Thymus (tissue), 11 donors: ENCODE data around the gene UBASH3B. TPM values are rescaled to one million over a fixed set of nuclear protein-coding genes. Genes with fewer than 3 reads are reported as not detected.

ENCODE experiments used
- DNase-seq, 9 donors: peaks; one replicate each; pipeline ENCODE4 v3.0.0-alpha.2; 2013; ENCODE audit warnings: low spot score in 9 of 9, low read depth in 6 of 9, missing footprints in 1 of 9
- H3K27ac ChIP-seq, 2 donors: one replicate each; pipeline ENCODE4 v1.5.1; 2013; ENCODE audit warnings: control low read depth in 1 of 2, low read depth in 1 of 2, low read length in 1 of 2, mild to moderate bottlenecking in 1 of 2, moderate library complexity in 1 of 2
- H3K27me3 ChIP-seq, 2 donors: one replicate each; pipeline ENCODE4 v1.5.1; 2013; ENCODE audit warnings: low read length in 1 of 2; ENCODE audit not compliant: control insufficient read depth in 2 of 2, insufficient read depth in 1 of 2
- H3K36me3 ChIP-seq, 2 donors: one replicate each; pipeline ENCODE4 v1.5.1; 2013; ENCODE audit warnings: low read length in 1 of 2, mild to moderate bottlenecking in 1 of 2, moderate library complexity in 1 of 2; ENCODE audit not compliant: control insufficient read depth in 2 of 2, insufficient read depth in 2 of 2
- H3K4me1 ChIP-seq, 2 donors: one replicate each; pipeline ENCODE4 v1.5.1; 2013; ENCODE audit warnings: low read length in 2 of 2; ENCODE audit not compliant: control insufficient read depth in 2 of 2, insufficient read depth in 2 of 2
- H3K4me3 ChIP-seq, 2 donors: one replicate each; pipeline ENCODE4 v1.5.1; 2013; ENCODE audit warnings: low read length in 2 of 2, control low read depth in 1 of 2, mild to moderate bottlenecking in 1 of 2
- H3K9me3 ChIP-seq, 2 donors: one replicate each; pipeline ENCODE4 v1.5.1; 2013; ENCODE audit warnings: low read length in 1 of 2, mild to moderate bottlenecking in 1 of 2; ENCODE audit not compliant: control insufficient read depth in 2 of 2, insufficient read depth in 1 of 2
- WGBS: extraction: QIAGEN DNeasy Blood & Tissue Kit; methylation state at CpG from one replicate; pipeline ENCODE4 v1.1.7; 2013; 5-methylcytosine and 5-hydroxymethylcytosine counted together
- polyA plus RNA-seq: library from polyadenylated mRNA; stranded (reverse); fragments of 200-250 nt; gene quantifications from one replicate; pipeline ENCODE4 v1.2.3, GENCODE V29; 2013
- total RNA-seq: library from RNA; stranded (reverse); fragments of 120-200 nt; gene quantifications from one replicate; pipeline ENCODE4 v1.2.4, GENCODE V29; 2013
- donor health status: healthy.

UBASH3B gene
- total and polyA plus RNA-seq, 2 donors: 11.2 to 14.8 TPM

DNA sequence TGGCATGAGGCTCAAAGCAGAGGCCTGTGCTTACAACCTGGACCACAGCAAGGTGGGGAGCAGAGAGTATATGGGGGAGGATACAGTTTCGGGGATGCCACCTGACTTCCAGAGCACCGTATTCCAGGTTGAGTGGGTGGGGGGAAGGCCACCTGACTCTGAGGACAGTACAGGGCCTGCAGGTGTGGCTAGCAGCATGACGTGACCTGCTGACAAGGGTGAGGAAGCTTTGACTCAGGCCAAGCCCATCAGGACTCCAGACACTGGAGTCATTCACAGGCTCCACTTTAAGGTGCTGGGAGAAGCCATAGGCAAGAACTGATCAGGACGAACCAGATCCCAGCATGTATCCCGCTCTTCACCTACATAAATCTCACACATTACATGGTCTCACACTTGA, 148.2 kb downstream of the UBASH3B start:
- DNase-seq: no peak
- Histone ChIP-seq H3K9me3 (no peaks in the 10 kb centered on the region), H3K4me1 (peaks cover 0 to 8% of the 10 kb centered on the region in 2 donors), H3K27me3 (no peaks in the 10 kb centered on the region), H3K4me3 (no peak overlapping the region), H3K27ac (peak overlapping the region; percentile 28 to 73), H3K36me3 (peaks cover 46 to 63% of the 10 kb centered on the region in 2 donors)
- 93% methylated on average over 5 of the region's 5 CpGs for WGBS

DNA sequence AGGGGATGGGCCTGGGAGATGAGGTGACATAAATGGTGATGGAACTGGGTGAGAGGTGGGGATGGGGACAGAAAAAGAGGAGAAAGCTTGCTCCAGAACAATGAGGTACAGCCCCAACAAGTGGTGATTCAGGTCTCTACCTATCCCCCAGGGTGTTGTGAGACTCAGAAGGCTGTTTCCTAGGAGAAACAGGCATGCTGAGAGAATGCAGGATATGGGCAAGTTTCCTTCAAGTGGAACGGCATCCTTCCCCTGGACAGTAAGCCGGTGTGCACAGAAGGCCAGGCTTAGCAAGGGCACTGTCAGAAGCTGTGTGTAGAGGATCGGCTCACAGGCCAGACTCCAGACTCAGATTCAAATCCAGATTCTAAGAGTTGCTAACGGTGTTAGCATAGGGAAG, 148.6 kb downstream of the UBASH3B start:
- H3K27me3 ChIP-seq: no peaks in the 10 kb centered on the region
- H3K36me3 ChIP-seq: peaks cover 41 to 61% of the 10 kb centered on the region in 2 donors
- H3K27ac ChIP-seq: peak overlapping the region in 1 of 2 donors; percentile 73
- no peak overlapping the region for H3K4me3 ChIP-seq
- no peaks in the 10 kb centered on the region for H3K9me3 ChIP-seq
- 88% methylated on average over 4 of the region's 4 CpGs for WGBS
- H3K4me1 ChIP-seq: peaks cover 0 to 8% of the 10 kb centered on the region in 2 donors
- no peak for DNase-seq

DNA sequence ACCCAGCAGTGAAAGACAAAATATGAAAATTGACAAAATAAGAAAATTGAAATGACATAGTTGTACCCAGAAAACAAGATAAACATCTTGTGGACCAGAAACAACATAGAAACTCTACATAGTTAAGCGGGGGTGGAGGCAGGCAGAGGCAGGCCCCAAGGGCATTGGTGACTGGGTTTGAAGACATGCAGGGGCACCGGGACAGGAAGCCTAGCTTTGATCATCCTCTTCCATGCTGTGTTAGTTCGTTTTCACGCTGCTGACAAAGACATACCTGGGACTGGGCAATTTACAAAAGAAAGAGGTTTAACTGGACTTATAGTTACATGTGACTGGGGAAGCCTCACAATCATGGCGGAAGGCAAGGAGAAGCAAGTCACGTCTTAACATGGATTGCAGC, 149.3 kb downstream of the UBASH3B start:
- H3K27ac ChIP-seq: no peak overlapping the region
- H3K9me3 ChIP-seq: no peaks in the 10 kb centered on the region
- no peaks in the 10 kb centered on the region for H3K27me3 ChIP-seq
- DNase-seq: no peak
- H3K4me1 ChIP-seq: peaks cover 0 to 8% of the 10 kb centered on the region in 2 donors
- WGBS: 89% methylated on average over 6 of the region's 6 CpGs
- peaks cover 43 to 63% of the 10 kb centered on the region in 2 donors for H3K36me3 ChIP-seq
- H3K4me3 ChIP-seq: no peak overlapping the region

DNA sequence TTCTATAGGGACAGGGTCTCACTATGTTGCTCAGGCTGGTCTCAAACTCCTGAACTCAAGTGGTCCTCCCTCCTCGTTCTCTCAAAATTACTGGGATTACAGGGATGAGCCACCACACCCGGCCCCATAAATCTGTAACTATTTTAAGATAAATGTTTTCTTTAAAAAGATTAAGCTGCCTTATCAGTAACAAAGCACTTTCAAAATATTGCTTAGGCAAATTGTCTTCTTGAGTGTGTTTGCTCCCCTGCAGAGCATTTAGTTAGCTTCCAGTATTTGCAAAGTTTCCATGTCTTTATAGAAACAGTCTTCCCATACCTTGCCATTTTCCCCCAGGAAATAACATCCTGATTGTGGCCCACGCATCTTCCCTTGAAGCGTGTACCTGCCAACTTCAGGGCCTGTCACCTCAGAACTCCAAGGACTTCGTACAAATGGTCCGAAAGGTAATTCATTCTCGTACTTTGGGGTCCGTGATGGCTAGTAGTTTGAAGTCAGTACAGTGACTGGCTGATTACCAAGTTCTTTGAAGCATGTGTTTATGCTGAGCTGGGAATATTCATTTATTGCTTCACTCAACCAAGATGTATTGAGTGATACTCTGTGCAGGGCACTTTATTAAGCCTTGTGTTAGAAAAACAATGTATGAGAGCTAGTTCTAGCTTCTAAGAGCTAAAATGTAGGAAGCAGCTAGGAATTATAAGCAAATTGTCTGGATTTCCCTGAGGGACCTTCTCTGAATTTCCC, 152.4 kb downstream of the UBASH3B start:
- Histone ChIP-seq H3K4me3 (no peak overlapping the region), H3K27ac (peak overlapping the region in 1 of 2 donors; percentile 39), H3K36me3 (peaks cover 38 to 47% of the 10 kb centered on the region in 2 donors), H3K27me3 (no peaks in the 10 kb centered on the region), H3K4me1 (peaks cover 0 to 8% of the 10 kb centered on the region in 2 donors), H3K9me3 (no peaks in the 10 kb centered on the region)
- WGBS: 98% methylated on average over 8 of the region's 8 CpGs
- no peak for DNase-seq

DNA sequence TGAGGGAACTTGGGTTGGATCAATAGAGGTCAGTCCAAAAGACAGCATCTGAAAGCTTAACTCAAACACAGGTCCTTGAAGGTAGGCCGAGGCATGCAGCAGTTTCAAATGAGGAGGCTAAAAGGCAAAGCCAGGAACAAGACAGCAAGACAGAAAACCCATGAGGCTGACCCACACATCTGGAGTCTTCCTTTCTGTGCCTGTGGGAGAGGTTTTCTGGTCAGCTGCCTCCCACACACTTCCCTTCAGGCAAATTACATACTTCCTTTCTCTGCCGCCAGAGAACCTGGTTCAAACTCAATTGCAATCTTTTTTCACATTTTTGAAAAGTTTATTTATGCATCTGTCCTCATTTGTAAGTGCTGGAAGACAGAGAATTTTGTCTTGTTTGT, 153.0 kb downstream of the UBASH3B start:
- H3K27ac ChIP-seq: peak overlapping the region in 1 of 2 donors; percentile 39
- peaks cover 33 to 43% of the 10 kb centered on the region in 2 donors for H3K36me3 ChIP-seq
- DNase-seq: no peak
- H3K27me3 ChIP-seq: no peaks in the 10 kb centered on the region
- H3K9me3 ChIP-seq: no peaks in the 10 kb centered on the region
- 31% methylated on average over 2 of the region's 2 CpGs for WGBS
- H3K4me3 ChIP-seq: no peak overlapping the region
- peaks cover 0 to 8% of the 10 kb centered on the region in 2 donors for H3K4me1 ChIP-seq

DNA sequence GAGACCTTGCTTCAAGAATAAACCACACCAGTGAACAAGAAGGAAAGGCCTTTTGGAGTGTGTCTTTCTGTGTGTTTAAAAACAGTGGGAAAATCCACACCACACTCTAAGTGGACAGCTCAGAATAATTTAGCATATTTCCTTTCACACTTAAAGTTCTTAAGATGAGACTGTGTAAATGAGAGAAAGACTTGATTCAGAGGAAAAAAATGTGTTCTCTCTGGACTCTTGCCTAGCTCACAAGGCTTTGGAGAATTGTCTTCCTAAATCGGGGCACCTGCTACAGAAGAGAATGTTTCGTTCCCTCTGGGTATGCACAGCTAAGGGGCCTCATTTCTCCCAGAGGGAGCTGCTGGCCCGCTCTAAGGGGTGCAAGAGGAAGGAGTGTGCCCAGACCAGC, 154.3 kb downstream of the UBASH3B start:
- H3K27ac ChIP-seq: no peak overlapping the region
- peaks cover 21 to 36% of the 10 kb centered on the region in 2 donors for H3K36me3 ChIP-seq
- 98% methylated on average over 3 of the region's 3 CpGs for WGBS
- H3K4me1 ChIP-seq: no peaks in the 10 kb centered on the region
- no peak overlapping the region for H3K4me3 ChIP-seq
- H3K27me3 ChIP-seq: no peaks in the 10 kb centered on the region
- no peak for DNase-seq
- no peaks in the 10 kb centered on the region for H3K9me3 ChIP-seq

DNA sequence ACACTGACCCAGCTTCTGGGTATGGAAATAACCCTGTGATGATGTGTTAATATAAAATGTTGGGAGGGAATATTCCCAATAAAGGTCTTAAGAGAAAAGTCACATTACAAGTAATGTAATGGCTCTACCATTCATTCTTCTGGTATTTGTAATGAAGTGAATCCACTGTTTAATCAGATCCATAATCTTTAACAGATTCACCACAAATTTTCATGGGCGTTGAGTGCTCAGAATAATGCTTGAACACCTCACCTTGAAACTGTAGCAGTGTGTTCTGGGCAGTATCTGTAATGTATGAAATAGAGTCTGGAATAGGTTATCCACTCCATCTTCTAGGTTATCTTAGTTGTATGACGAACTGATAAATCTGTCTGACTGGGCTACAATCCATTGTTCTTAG, 156.2 kb downstream of the UBASH3B start:
- WGBS: 97% methylated on average over 2 of the region's 2 CpGs
- H3K27me3 ChIP-seq: no peaks in the 10 kb centered on the region
- no peaks in the 10 kb centered on the region for H3K4me1 ChIP-seq

DNA sequence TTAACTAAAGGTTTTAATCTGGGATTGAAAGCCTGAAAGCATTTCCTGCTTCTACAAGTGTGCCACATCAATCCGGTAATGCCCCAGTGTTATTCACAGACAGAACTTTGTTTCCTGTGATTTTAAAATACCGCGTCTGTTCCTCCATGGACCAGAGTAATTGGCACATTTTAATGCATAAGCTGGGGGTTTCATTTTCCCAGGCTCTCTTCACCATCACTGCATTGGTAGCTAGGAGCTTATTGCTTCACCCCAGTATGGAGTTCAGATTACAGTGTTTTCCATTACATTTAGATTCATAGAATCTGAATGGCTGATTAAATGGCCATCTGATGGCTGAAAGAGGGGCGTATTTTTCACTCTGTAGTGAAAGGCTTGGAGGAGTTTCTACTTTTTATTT, 157.1 kb downstream of the UBASH3B start:
- 51% methylated on average over 4 of the region's 4 CpGs for WGBS
- Histone ChIP-seq H3K4me1 (no peaks in the 10 kb centered on the region), H3K4me3 (no peak overlapping the region), H3K27ac (no peak overlapping the region), H3K9me3 (no peaks in the 10 kb centered on the region), H3K27me3 (no peaks in the 10 kb centered on the region), H3K36me3 (peaks cover 19 to 20% of the 10 kb centered on the region in 2 donors)
- peak in 1 of 9 donors; percentile 35 for DNase-seq

More for the DNA sequence above, 156.2 kb downstream of the UBASH3B start:
- Histone ChIP-seq H3K36me3 (peaks cover 20 to 26% of the 10 kb centered on the region in 2 donors), H3K27ac (no peak overlapping the region), H3K9me3 (no peaks in the 10 kb centered on the region), H3K4me3 (no peak overlapping the region)
- no peak for DNase-seq

DNA sequence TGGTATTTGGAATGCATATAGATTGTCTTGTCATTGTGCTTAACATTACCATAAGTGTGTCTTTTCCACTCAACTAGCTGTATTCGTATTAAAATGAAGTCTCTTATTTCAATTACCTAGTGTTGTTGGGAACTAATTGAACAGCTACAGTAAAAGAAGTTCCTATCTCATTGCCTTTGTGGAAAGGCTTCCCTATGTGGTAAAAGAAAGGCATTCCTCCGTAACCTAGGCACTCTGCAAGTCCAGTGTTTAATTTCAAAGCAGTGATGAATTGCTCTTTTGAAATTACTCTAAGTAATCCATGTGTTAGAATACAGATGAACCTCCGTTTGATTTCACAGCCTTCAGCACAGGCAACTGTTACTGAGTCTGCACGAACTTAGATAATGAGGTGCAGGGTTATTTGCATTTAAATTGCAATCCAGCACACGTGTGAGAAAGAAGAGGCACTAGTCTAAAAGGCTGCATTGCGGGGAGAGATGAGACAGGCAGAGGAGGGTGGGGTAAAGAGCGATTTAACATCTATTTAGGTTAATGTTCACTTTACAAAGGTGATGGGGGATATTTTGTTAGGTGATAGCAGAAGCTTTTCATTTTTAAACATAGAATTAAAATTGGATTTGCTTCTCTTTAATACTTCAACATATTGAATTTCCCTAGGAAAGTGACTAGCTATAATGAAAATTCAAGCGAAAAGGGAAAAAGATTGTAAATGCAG, 157.8 kb downstream of the UBASH3B start:
- 97% methylated on average over 8 of the region's 8 CpGs for WGBS
- Histone ChIP-seq H3K4me3 (no peak overlapping the region), H3K36me3 (peaks cover 13 to 14% of the 10 kb centered on the region in 2 donors), H3K9me3 (no peaks in the 10 kb centered on the region), H3K27ac (no peak overlapping the region), H3K27me3 (no peaks in the 10 kb centered on the region), H3K4me1 (no peaks in the 10 kb centered on the region)
- DNase-seq: no peak
